Endothelial cell (in vitro differentiated cells): ENCODE results near the gene LIN7B. TPM values are rescaled to one million over a fixed set of nuclear protein-coding genes. Genes with fewer than 3 reads are reported as not detected.

Source experiments
- DNase-seq: peaks from one replicate; pipeline ENCODE4 v3.0.0; 2021; ENCODE audit warnings: low spot score
- H3K27ac Mint-ChIP-seq: one replicate; pipeline ENCODE4 v1.8.0; 2021; ENCODE audit warnings: mixed read lengths, inconsistent platforms; ENCODE audit not compliant: unreplicated experiment
- H3K27me3 Mint-ChIP-seq: one replicate; pipeline ENCODE4 v1.8.0; 2021; ENCODE audit warnings: mild to moderate bottlenecking, moderate library complexity, mixed read lengths, inconsistent platforms; ENCODE audit not compliant: unreplicated experiment
- H3K36me3 Mint-ChIP-seq: one replicate; pipeline ENCODE4 v1.8.0; 2021; ENCODE audit warnings: mild to moderate bottlenecking, low read depth, mixed read lengths, inconsistent platforms; ENCODE audit not compliant: unreplicated experiment
- H3K4me1 Mint-ChIP-seq: one replicate; pipeline ENCODE4 v1.8.0; 2021; ENCODE audit warnings: mild to moderate bottlenecking, mixed read lengths, inconsistent platforms; ENCODE audit not compliant: unreplicated experiment
- H3K4me3 Mint-ChIP-seq: one replicate; pipeline ENCODE4 v1.8.0; 2021; ENCODE audit warnings: mild to moderate bottlenecking, mixed read lengths, inconsistent platforms; ENCODE audit not compliant: unreplicated experiment
- H3K9me3 Mint-ChIP-seq: one replicate; pipeline ENCODE4 v1.8.0; 2021; ENCODE audit warnings: mixed read lengths, inconsistent platforms; ENCODE audit not compliant: unreplicated experiment
- CTCF ChIP-seq: fragments of 200-600 bp; sonication (generic); IDR thresholded peaks from one replicate; pipeline ENCODE4 v1.5.0; 2021; ENCODE audit warnings: antibody characterized with exemption; ENCODE audit not compliant: unreplicated experiment
- total RNA-seq: library from RNA; stranded (reverse); fragmentation: NEBNext Ultra II Directional; extraction: Animal tissue kit (Norgen Biotek cat#: 25700); gene quantifications from one replicate; pipeline ENCODE4 v1.2.1, GENCODE V29; 2021; ENCODE audit not compliant: unreplicated experiment

The LIN7B gene
- total RNA-seq, 1 donor from 2014 or later = 5.8 TPM

- Mint-ChIP-seq H3K36me3 (peaks cover 5% of the 10 kb centered on the region), H3K4me1 (peaks cover 8% of the 10 kb centered on the region), H3K27ac (no peak overlapping the region), H3K4me3 (peak overlapping the region; percentile 42), H3K27me3 (peaks cover 9% of the 10 kb centered on the region), H3K9me3 (no peaks in the 10 kb centered on the region)
- no peak for TF ChIP-seq CTCF
- DNase-seq = no peak
Measured at GRCh38 chr19:49129238-49129583, 15.0 kb downstream of the LIN7B start.

GRCh38 chr19:49130325-49130724, 16.2 kb downstream of the LIN7B start:
- H3K27ac Mint-ChIP-seq = no peak overlapping the region
- no peak for DNase-seq
- H3K27me3 Mint-ChIP-seq = peaks cover 9% of the 10 kb centered on the region
- H3K9me3 Mint-ChIP-seq = no peaks in the 10 kb centered on the region
- H3K36me3 Mint-ChIP-seq = peaks cover 5% of the 10 kb centered on the region
- H3K4me3 Mint-ChIP-seq = no peak overlapping the region
- no peak for TF ChIP-seq CTCF
- peaks cover 8% of the 10 kb centered on the region for H3K4me1 Mint-ChIP-seq

- Mint-ChIP-seq H3K27me3 (peaks cover 16% of the 10 kb centered on the region), H3K4me1 (peaks cover 8% of the 10 kb centered on the region), H3K27ac (no peak overlapping the region), H3K36me3 (peaks cover 5% of the 10 kb centered on the region), H3K9me3 (no peaks in the 10 kb centered on the region), H3K4me3 (no peak overlapping the region)
- no peak for DNase-seq
- no peak for TF ChIP-seq CTCF
Measured at GRCh38 chr19:49132974-49133609, 18.9 kb downstream of the LIN7B start.

GRCh38 chr19:49133621-49134454, 19.7 kb downstream of the LIN7B start:
- TF ChIP-seq CTCF = no peak
- DNase-seq = no peak
- H3K4me3 Mint-ChIP-seq = no peak overlapping the region

GRCh38 chr19:49135686-49136085, 21.5 kb downstream of the LIN7B start:
- H3K27ac Mint-ChIP-seq = no peak overlapping the region
- no peak for TF ChIP-seq CTCF
- no peak overlapping the region for H3K4me3 Mint-ChIP-seq
- no peaks in the 10 kb centered on the region for H3K9me3 Mint-ChIP-seq
- no peaks in the 10 kb centered on the region for H3K4me1 Mint-ChIP-seq
- no peaks in the 10 kb centered on the region for H3K36me3 Mint-ChIP-seq
- no peak for DNase-seq
- H3K27me3 Mint-ChIP-seq = peaks cover 11% of the 10 kb centered on the region

More at GRCh38 chr19:49133621-49134454, 19.7 kb downstream of the LIN7B start:
- H3K27ac Mint-ChIP-seq = no peak overlapping the region
- H3K36me3 Mint-ChIP-seq = peaks cover 3% of the 10 kb centered on the region
- H3K27me3 Mint-ChIP-seq = peaks cover 12% of the 10 kb centered on the region
- H3K9me3 Mint-ChIP-seq = no peaks in the 10 kb centered on the region
- H3K4me1 Mint-ChIP-seq = peaks cover 2% of the 10 kb centered on the region
